ENCODE data around the gene SNED1. TPM values are rescaled to one million over a fixed set of nuclear protein-coding genes. Genes with fewer than 3 reads are reported as not detected.

Gene SNED1
- total RNA-seq, 1 experiment from 2014 or later: 22.0 TPM

DNA sequence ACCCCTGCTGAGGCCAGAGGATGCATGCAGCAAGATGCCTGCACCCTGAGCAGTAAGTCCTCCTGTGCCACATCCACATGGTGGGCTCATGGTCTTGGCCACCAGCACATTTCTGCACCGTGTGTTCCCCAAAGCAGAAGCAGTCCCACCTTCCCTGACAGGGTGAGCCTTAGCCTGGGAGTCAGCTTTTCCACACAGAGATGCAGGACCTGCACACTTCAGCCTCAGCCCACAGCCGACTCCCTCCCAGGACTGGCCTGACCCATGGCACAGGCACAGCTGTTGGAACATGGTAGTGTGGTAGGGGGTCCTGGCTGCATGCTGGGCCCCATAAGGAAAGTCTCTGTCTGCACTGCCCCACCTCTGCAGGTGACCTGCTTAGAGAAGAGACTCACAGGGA lies 5.0 kb downstream of the SNED1 start:
- POLR2A ChIA-PET: interaction anchor here (0.6 kb wide), 1 partner anchor 884 kb away, joined by 3 read pairs; no protein-coding TSS in a partner anchor
- no TSS peak for BruUV-seq (replicated peaks)
- Mint-ChIP-seq H3K4me3 (ENCODE audit: unreplicated experiment) (no peak overlapping the region), H3K4me1 (ENCODE audit: insufficient read depth, unreplicated experiment) (peaks cover 16% of the 10 kb centered on the region), H3K27me3 (ENCODE audit: insufficient read depth, unreplicated experiment) (no peaks in the 10 kb centered on the region), H3K36me3 (ENCODE audit: insufficient read depth, unreplicated experiment) (peaks cover 21% of the 10 kb centered on the region), H3K27ac (ENCODE audit: low read depth, unreplicated experiment) (no peak overlapping the region), H3K9me3 (ENCODE audit: unreplicated experiment) (peaks cover 19% of the 10 kb centered on the region)
- intact Hi-C loops (cut with micrococcal nuclease): no loop called here
- CTCF ChIA-PET: no interaction called here
- TF ChIP-seq, protein P1, sequence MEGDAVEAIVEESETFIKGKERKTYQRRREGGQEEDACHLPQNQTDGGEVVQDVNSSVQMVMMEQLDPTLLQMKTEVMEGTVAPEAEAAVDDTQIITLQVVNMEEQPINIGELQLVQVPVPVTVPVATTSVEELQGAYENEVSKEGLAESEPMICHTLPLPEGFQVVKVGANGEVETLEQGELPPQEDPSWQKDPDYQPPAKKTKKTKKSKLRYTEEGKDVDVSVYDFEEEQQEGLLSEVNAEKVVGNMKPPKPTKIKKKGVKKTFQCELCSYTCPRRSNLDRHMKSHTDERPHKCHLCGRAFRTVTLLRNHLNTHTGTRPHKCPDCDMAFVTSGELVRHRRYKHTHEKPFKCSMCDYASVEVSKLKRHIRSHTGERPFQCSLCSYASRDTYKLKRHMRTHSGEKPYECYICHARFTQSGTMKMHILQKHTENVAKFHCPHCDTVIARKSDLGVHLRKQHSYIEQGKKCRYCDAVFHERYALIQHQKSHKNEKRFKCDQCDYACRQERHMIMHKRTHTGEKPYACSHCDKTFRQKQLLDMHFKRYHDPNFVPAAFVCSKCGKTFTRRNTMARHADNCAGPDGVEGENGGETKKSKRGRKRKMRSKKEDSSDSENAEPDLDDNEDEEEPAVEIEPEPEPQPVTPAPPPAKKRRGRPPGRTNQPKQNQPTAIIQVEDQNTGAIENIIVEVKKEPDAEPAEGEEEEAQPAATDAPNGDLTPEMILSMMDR (IDR thresholded peaks at IDR 0.05; ENCODE audit: unreplicated experiment): no peak
- DNase-seq (ENCODE audit: unreplicated experiment): no peak

DNA sequence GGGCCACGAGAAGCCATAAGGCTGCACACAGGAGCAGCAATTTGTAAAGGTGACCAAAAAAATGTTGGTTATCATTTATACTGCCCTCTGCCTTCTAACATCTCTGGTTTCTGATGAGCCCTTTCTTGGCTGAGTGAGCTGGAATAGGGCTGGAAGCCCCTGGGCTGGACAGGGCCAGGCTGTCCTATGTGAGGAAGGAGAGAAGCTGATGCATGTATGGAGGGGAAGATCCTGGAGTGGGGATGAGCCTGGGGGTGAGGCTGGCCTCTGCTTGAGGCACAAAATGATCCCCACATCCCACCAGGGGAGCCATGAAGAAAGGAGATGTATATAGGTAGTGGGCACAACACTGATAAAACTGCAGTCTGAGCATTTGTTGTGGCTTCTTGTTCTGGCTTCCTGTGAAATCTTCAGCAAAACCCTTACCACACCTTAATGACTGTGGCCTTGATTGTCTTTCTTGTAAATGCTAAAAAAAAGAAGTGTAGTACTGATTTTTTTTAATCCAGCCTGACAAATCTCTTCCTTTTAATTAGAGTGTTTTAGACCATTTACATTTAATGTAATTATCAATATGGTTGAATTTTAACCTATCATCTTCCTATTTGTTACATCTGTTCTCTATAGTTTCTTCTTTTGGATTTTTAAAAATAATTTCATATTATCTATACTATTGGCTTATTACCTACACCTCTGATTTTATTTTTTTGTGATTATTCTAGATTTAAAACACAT lies 5.6 kb downstream of the SNED1 start:
- intact Hi-C loops (cut with micrococcal nuclease): no loop called here
- H3K4me3 Mint-ChIP-seq (ENCODE audit: unreplicated experiment): no peak overlapping the region
- BruUV-seq (replicated peaks): no TSS peak
- H3K27me3 Mint-ChIP-seq (ENCODE audit: insufficient read depth, unreplicated experiment): no peaks in the 10 kb centered on the region
- peaks cover 19% of the 10 kb centered on the region for H3K9me3 Mint-ChIP-seq (ENCODE audit: unreplicated experiment)
- peaks cover 21% of the 10 kb centered on the region for H3K36me3 Mint-ChIP-seq (ENCODE audit: insufficient read depth, unreplicated experiment)
- no peak for DNase-seq (ENCODE audit: unreplicated experiment)
- CTCF ChIA-PET: no interaction called here
- H3K4me1 Mint-ChIP-seq (ENCODE audit: insufficient read depth, unreplicated experiment): peaks cover 18% of the 10 kb centered on the region
- TF ChIP-seq, protein P1 (IDR thresholded peaks at IDR 0.05; ENCODE audit: unreplicated experiment): no peak
- POLR2A ChIA-PET: interaction anchor here (0.6 kb wide), 1 partner anchor 443 kb away, joined by 4 read pairs; no protein-coding TSS in a partner anchor
- no peak overlapping the region for H3K27ac Mint-ChIP-seq (ENCODE audit: low read depth, unreplicated experiment)

DNA sequence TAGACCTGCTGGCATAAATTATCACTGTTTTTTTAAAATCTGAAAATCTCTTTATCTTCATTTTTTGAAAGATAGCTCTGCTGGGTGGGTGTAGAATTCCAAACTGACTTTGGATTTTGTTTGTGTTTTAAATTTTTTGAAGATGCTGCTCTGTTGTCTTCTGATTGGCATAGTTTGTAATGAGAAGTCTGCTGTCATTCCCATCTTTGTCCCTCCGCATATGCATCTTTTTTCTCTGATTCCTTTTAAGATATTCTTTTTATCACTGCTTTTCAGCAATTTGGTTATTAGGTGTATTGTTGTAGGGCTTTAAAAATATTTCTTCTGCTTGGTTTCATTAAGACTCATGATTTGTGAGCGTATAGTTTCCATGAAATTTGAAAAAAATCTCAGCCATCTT lies 7.2 kb downstream of the SNED1 start:
- POLR2A ChIA-PET: no interaction called here
- Mint-ChIP-seq H3K36me3 (ENCODE audit: insufficient read depth, unreplicated experiment) (peaks cover 21% of the 10 kb centered on the region), H3K27ac (ENCODE audit: low read depth, unreplicated experiment) (no peak overlapping the region), H3K4me1 (ENCODE audit: insufficient read depth, unreplicated experiment) (peaks cover 16% of the 10 kb centered on the region), H3K4me3 (ENCODE audit: unreplicated experiment) (no peak overlapping the region), H3K9me3 (ENCODE audit: unreplicated experiment) (peaks cover 19% of the 10 kb centered on the region), H3K27me3 (ENCODE audit: insufficient read depth, unreplicated experiment) (no peaks in the 10 kb centered on the region)
- TF ChIP-seq, protein P1 (IDR thresholded peaks at IDR 0.05; ENCODE audit: unreplicated experiment): no peak
- CTCF ChIA-PET: no interaction called here
- no TSS peak for BruUV-seq (replicated peaks)
- intact Hi-C loops (cut with micrococcal nuclease): no loop called here
- no peak for DNase-seq (ENCODE audit: unreplicated experiment)

DNA sequence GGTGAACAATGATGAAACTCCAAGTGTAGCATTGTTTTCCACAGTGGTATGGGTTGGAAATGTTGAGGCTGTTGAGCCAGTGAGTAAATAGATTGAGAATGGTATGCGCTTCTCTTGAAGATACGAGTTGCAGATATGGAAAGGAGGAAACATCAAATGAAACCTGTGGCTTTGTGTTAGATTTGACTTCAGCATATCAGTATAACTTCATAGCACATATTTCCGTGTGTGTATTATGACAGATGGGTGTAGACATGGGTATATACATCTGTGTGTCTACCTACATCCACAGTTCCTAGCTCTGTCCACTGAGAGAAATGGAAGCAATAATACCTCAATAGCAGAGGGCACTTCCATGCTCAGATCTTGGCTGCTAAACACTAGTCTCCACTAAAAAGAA lies 8.0 kb downstream of the SNED1 start:
- CTCF ChIA-PET: no interaction called here
- TF ChIP-seq, protein P1 (IDR thresholded peaks at IDR 0.05; ENCODE audit: unreplicated experiment): no peak
- Mint-ChIP-seq H3K9me3 (ENCODE audit: unreplicated experiment) (peaks cover 19% of the 10 kb centered on the region), H3K27ac (ENCODE audit: low read depth, unreplicated experiment) (no peak overlapping the region), H3K4me1 (ENCODE audit: insufficient read depth, unreplicated experiment) (peaks cover 12% of the 10 kb centered on the region), H3K4me3 (ENCODE audit: unreplicated experiment) (no peak overlapping the region), H3K36me3 (ENCODE audit: insufficient read depth, unreplicated experiment) (peaks cover 16% of the 10 kb centered on the region), H3K27me3 (ENCODE audit: insufficient read depth, unreplicated experiment) (no peaks in the 10 kb centered on the region)
- intact Hi-C loops (cut with micrococcal nuclease): no loop called here
- POLR2A ChIA-PET: no interaction called here
- no peak for DNase-seq (ENCODE audit: unreplicated experiment)
- BruUV-seq (replicated peaks): no TSS peak

Measured in MCF 10A (cell line).